SU-DHL-6 (cell line): ENCODE measurements around the gene E2F3.

Source experiments
- CTCF ChIP-seq: fragments of 200-600 bp; sonication (generic); IDR thresholded peaks from one replicate; pipeline ENCODE4 v1.5.1; 2017; ENCODE audit warnings: antibody characterized with exemption, mild to moderate bottlenecking, low read length, moderate library complexity; ENCODE audit not compliant: insufficient read depth, poor library complexity, severe bottlenecking
- EZH2phosphoT487 ChIP-seq: fragments of 200-600 bp; sonication (generic), shearing (Covaris generic); conservative IDR thresholded peaks from 2 replicates; pipeline ENCODE4 v1.6.1; 2018; ENCODE audit warnings: mild to moderate bottlenecking, antibody characterized with exemption, low read length, moderate library complexity, mixed read lengths

- TF ChIP-seq CTCF (no peak), EZH2phosphoT487 (no peak)
Observed at GRCh38 chr6:20367743-20368485, 33.8 kb upstream of the E2F3 start.
